SK-N-SH treated with all-trans-retinoic acid at 6 μM for 48 hours (cell line): Measurements from ENCODE around the gene CUTA.

ENCODE experiments used
- CREB5 ChIP-seq: fragments of 250-450 bp; sonication (Bioruptor Pico); IDR thresholded peaks from 2 replicates; pipeline ENCODE4 v1.5.1; 2020; ENCODE audit warnings: low read depth, mild to moderate bottlenecking, moderate library complexity
- CSDC2 ChIP-seq: fragments of 250-450 bp; sonication (Bioruptor Pico); IDR thresholded peaks from 2 replicates; pipeline ENCODE4 v1.5.0; 2020; ENCODE audit warnings: mild to moderate bottlenecking, moderate library complexity
- OSR1 ChIP-seq: fragments of 250-450 bp; sonication (Bioruptor Pico); IDR thresholded peaks from 2 replicates; pipeline ENCODE4 v1.8.0; 2022; ENCODE audit warnings: moderate library complexity, mild to moderate bottlenecking, inconsistent platforms
- PPARA ChIP-seq: fragments of 250-450 bp; sonication (Bioruptor Pico); IDR thresholded peaks from 2 replicates; pipeline ENCODE4 v1.5.0; 2020; ENCODE audit warnings: mild to moderate bottlenecking, borderline replicate concordance
- RARB ChIP-seq: fragments of 250-450 bp; sonication (Bioruptor Pico); IDR thresholded peaks from 2 replicates; pipeline ENCODE4 v1.8.0; 2021; ENCODE audit warnings: mild to moderate bottlenecking, moderate library complexity
- TCF4 ChIP-seq: fragments of 250-450 bp; sonication (Bioruptor Pico); IDR thresholded peaks from 2 replicates; pipeline ENCODE4 v1.8.0; 2021; ENCODE audit warnings: mild to moderate bottlenecking, moderate library complexity, borderline replicate concordance

- no peak for TF ChIP-seq PPARA
- no peak for TF ChIP-seq CSDC2 (CRISPR knock-in tag)
- no peak for TF ChIP-seq TCF4 (CRISPR knock-in tag)
- TF ChIP-seq RARB: no peak
- TF ChIP-seq OSR1 (CRISPR knock-in tag): no peak
- TF ChIP-seq CREB5 (CRISPR knock-in tag): no peak
Observed at GRCh38 chr6:33459226-33459625, 41.3 kb upstream of the CUTA start.
